HG03025 (cell line): ENCODE measurements around the gene GPR108.

Experiments used
- ATAC-seq: cut with Tn5 transposase; IDR thresholded peaks from one replicate; pipeline ENCODE4 v1.9.1; 2021; ENCODE audit warnings: mild to moderate bottlenecking, moderate library complexity; ENCODE audit not compliant: unreplicated experiment, low FRiP score

The GPR108 gene

DNA sequence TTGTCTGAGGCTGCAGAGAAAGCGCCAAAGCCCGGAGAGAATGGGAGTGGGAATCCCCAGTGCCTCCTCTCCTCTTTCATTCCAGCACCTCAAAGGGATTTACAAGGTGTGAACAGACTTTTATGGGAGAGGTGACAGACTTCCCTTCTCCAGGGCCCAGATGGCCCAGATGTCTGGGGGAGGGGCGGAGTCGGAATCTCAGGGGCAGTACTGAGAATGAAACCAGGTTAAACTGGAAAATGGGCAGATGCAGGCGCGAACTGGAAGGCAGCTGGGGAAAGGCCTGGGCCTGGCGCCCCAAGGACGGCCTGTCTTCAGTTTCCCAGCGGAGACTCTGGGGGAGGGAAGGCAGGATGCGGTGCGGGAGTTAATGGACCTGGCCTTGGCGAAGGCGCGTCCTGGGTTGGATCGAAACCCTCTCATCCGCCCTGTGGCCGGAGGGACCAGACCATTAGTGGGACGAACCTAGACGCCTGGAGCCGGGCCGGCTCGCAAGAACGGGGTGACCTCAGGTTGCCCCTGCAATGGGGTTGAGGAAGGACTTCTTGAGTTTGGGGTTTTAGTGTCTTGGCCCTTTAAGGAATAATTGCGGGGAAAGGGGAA is 1.5 kb upstream of the GPR108 start:
- no peak for ATAC-seq

DNA sequence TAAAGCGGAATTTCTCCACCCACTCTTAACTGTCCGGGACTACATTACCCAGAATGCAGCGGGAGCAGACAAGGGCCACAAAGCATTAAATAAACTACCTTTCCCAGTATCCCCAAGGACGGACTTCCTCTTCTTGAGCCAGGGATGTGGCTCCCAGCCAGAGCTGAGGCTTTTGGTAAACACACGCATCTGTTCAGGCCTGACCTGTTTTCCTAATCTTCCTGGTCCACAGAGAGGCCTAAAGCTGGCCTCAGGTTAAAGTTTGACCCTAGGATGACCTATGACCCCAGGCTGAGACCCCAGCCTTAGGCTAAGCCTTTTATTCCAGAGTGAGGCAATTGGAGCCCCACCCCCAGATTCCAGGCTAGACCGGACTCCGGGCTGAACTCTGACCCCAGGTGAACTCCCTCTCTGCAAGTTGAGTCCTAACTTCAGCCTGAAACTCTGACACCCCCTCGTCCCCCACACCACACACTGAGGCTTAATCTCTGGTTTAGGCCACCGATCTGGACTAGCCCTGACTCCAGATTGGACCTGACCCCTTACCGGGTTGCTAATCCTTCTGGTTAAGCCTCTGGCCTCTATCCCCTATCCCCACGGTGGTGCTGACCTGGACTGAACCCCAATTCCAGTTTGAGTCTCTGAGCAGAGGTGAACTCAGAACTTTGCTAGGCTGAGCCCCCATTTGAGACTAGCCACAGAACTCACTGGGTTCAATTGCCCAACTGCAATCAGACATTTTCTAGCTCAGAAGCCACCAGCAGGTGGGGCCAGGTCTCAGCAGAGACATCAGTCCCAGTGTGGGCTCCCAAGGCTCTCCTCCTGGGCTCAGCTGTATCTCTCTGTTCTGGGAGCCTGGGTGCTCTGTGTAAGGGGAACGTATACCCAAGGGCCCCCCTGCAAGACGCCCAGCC is 750 bp upstream of the GPR108 start:
- peak; percentile 0 for ATAC-seq

DNA sequence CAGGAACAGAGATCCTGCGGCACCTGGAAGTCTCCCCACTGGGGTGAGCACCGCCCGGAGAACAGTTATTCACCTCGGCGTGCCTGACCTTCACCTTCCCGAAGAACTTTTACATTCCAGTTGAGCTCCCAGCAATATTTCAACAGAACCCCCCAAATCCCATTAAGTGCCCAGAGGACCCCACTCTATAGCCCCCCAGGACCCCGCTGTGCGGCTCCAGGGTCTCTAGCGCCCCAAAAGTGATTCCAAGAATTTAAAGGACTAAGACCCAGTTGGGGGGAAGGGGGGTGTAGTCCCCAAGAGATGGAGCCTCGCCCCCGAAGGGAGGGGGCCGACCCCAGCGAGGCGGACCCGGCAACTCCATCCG is 480 bp downstream of the GPR108 start:
- no peak for ATAC-seq

DNA sequence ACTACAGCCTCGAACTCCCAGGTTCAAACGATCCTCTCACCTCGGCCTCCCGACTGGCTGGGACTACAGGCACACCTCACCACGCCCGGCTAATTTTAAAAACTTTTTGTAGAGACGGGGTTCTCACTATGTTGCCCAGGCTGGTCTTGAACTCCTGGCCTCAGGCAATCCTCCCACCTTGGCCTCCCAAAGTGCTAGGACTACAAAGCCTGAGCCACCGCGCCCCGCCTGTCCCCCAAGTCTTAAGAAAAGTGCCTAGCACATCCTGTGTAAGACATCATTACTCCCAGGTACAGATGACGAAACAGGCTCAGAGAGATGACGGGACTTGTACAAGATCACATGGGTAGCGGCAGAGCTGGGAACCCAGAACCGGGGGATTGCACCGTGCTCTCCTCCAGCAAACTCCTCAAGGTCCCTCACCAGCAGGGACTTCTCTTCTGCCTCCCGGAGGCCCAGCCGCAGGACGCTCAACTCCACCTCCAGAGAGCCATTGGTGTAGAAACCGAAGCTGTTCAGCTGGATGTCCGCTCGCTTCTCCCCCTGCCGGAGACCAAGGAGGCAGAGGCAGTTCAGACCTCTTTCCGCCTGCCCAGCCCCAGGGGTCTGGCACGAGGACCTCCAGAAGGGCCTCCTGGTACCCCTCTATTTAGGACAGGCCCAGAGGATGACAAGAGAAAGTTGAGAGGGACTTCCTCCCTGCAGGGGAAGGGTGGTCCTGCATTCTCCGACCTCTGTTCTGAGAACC is 1.0 kb downstream of the GPR108 start:
- no peak for ATAC-seq

DNA sequence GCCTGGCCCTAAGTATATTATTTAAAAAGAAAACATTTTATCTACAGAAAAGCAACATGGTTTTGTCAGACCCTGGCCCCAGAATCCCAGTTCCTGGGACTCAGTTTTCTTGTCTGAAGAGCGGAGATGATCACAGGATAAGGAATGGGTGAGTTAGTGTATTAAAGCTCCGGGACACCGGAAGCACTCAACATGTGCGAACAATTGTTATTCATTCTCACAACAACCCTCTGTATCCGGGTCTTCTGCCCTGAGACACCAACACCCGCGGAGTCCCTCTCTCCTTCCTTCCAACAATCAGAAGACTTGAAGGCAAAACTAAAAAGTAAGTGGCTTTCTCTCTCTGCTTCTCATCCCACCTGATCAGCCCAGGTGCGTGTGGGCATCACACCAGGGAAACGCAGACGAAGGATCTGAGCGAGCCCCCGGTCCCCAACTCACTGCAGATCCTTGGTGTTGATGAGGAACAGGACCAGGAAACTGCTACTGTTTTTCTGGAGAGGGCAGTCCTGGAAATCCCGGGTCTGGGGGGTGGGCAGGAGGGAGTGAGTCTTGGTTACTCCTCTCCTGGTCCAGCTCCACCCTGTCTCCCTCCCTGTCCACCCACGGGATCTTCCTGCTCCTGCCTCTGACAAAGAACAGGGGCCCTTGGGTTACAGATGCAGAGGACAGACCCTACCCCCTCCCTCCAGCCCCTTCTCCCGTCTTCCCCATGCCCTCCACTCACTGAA is 2.0 kb downstream of the GPR108 start:
- no peak for ATAC-seq

DNA sequence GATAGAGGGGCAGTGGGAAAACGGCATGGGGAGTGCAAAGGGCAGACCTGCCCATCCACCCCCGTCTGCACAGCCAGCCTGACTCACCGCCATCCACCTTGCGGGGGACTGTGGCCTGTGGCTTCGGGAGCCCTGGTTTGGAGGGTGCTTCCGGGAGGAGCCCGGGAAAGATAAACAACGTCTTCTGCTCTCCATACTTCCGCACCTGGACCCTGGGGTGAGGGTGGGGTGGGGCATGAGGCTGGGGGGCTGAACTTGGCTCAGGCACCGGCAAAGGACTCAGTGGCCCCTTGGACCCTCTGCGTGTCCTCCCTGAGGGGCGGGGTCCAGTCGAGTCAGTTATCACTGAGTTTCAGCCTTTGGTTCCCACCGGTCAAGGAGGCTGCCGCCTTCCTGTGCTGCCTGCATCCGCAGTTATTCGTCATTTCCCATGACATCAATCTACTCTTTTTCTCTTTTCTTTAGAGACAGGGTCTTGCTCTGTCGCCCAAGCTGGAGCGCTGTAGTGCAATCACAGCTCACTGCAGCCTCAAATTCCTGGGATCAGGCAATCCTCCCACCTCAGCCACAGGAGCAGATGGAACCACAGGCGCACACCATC is 3.2 kb downstream of the GPR108 start:
- no peak for ATAC-seq

DNA sequence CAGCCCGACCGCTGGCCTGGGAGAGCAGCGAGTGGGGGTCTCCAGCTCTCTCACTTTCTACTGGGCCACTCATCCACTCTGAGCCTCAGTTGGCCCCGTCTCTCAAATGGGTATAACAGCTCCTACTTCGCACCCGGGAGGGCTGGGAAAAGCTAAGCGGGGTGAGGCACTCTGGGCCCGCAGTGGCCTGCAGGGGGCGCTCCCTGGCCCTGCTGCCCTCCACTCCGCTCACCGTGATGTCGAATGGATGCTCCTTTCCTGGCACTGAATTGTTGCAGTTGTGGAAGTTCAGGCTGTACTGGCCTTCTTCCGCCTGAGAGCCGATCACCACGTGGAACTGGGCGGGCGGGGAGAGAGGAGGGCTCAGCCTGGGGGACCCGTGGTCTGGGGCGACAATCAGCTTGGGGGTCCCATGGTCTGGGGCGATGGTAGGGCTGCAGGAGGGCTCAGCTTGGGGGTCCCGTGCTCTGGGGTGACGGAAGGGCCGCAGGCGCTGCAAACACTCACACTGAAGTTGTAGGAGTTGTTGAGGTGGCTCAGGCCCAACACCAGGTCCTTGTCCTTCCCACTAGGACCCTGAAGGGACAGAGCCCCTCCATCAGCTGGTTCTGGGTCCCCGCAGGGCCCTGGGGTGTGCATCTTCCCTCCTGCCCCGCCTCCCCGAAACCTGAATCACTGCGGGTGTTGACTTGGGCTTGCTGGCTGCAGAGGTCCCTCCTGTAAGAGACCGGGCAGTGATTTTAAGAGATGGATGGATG is 3.9 kb downstream of the GPR108 start:
- ATAC-seq: no peak

DNA sequence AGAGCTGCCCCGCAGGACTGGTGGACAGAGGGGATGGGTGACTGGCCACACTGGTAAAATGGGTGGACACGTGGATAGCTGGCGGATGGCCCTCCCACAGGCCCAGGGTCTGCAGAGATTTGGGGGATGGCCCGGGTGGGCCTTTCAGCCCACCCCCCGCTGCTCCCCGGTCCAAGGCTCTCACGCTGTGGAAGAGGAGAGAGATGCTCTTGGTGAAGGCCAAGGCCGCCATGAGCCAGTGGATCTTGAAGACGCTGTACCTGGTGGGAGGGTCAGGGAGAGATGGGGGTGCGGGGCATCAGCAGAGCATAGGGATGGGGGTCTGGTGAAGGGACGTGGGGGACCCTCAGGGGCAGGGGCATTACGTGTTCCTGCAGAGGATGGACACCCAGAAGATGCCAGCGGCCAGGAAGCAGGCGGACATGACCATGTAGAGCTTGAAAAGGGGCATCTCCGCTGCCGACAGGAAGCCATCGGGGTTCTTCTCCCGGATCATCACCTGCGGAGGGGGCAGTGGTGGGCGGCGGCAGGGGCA is 4.5 kb downstream of the GPR108 start:
- ATAC-seq: no peak

DNA sequence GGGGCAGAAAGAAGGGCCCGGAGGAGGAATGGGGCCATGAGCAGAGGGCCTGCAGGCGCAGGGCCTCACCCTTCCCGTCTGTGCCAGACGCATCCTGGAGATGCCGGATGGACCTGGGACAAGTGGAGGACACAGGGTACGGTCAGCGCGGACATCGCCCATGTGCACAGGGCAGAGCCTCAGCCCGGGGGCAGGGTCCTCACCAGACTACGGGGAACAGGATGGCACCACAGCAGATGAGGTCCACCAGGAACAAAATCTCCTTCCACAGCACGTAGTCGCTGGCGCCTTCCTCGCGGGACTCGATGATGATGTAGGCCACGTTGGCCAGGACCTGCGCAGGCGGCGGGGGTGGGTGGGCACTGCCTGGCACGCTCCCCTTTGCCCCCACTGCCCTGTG is 5.6 kb downstream of the GPR108 start:
- ATAC-seq: no peak

DNA sequence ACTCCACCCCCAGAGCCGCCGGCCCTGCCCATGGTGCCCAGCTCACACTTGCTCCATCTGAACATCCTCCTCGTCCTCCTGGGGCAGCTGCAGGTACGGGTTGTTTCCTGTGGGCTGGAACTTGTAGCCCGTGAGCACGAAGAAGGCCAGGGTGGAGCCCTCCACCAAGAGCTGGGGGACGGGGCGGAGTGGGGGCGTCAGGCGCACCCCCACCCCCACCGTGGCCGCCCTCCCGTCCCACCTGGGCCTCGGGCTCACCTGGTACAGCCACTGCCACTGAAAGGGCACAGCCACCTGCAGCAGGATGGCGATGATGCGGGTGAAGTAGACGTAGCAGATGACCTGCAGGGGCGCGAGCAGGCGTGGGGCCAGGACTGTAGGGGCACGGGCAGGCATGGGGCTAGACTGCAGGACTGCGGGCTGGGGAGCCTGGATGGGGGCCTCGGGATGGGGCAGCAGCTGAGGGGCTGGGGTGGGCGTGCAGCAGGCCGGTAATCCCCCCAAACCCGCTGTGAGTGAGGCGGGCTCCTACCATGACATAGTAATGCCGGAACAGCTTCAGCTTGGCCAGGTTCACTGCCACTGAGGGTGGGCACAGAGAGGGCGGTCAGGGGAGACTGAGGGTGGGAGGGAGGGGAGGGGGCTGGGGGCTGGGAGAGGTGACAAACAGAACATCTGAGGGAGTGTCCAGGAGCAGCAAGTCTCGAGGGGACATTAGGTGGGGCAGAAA is 6.3 kb downstream of the GPR108 start:
- ATAC-seq: no peak

DNA sequence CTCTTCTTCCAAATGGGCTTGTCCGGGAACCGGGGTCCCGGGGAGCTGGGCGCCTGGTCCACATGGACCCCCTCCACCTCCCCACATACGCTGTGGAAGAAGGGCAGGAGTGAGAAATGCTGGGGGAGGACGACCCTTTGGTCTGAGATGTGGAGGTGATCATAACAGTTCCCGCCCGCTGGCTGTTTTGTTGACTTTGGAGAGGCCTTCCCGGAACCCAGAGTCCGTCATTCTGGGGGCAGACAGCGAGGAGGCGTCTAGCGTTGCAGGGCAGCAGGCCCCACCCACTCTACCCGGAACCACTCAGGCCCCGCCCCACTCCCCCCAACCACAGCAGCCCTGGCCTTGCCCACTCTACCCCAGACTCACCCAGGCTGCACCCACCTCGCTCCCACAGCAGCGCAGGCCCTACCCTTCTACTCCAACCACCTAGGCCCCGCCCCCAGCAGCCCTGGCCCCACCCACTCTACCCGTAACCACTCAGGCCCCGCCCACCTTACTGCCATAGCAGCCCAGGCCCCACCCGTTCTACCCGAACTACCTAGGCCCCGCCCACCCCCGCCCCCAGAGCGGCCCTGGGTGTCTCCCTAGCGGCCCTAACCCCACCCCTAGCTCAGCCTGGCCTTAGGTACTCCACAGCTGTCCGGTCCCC is 7.1 kb downstream of the GPR108 start:
- no peak for ATAC-seq

DNA sequence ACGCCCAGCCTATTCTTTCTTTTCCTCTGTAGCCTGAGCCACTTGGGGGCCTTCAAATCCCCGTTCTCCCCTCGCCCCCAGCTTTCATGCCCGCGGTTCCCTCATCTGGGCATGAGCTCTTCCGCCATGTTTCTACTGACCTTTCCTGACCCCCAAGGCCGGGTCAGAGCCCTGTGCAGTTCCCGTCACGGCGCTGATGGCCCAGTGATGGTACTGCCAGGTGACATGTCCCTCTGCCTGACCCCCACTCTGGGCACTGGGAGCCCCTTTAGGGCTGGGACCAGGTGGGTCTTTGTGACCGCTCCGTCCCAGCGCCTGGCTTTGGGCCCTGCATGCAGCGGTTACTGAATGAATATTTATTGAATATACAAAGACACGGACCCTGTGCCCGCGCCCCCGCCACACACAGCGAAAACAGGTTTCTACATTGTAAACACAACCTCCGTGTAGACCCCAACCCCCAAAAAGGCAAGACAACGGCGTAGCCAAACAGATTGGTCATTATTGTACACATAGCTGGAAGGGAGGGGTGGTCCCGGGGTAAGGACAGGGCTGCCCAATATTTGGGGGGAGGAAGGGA is 7.7 kb downstream of the GPR108 start:
- no peak for ATAC-seq

DNA sequence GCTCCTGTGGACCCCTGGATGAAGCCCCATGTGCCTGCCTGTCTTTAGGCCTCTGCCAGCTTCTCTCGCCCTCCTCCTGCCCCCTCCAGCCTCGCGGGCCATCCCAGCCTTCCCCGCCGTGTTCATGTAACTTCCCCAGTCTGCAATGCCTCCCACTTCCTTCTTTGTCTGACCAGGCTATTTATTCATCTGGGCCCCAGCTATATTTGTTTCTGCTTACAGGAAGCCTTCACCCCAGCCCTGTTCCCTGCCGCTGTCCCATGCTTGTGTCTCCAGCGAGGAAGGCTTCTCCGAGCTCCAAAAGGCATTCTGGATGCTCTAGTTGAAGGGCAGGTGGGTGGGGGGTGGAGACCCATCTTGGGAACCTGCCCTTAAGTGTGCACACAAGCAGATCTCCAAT is 9.0 kb downstream of the GPR108 start:
- ATAC-seq: no peak

DNA sequence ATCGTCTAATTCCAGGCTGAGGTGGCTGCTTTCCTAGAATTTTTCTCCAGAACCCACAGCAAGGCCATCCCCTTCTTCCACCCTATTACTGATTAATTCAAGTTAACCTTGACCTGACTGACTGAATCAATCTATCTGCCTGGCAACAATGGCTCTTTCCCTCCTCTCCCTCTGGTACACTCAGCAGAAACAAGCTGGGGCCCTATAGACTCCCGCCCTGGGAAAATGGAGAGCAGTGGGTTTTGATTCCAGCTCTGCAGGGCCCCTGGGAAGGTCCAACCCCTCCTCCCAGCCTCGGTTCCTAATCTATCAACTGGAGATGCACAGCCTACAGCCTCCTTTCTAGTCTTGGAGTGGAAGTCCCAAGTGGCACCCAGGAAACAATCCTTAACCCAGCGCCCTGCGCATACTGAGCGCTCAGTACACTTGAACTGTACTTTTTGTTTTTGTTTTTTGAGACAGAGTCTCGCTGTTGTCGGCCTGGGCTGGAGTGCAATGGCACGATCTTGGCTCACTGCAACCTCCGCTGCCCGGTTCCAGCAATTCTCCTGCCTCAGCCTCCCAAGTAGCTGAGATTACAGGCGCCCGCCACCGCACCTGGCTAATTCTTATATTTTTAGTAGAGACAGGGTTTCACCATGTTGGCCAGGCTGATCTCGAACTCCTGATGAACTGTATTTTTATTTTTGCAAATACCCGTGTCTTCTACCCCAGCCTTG is 11.7 kb downstream of the GPR108 start:
- no peak for ATAC-seq

DNA sequence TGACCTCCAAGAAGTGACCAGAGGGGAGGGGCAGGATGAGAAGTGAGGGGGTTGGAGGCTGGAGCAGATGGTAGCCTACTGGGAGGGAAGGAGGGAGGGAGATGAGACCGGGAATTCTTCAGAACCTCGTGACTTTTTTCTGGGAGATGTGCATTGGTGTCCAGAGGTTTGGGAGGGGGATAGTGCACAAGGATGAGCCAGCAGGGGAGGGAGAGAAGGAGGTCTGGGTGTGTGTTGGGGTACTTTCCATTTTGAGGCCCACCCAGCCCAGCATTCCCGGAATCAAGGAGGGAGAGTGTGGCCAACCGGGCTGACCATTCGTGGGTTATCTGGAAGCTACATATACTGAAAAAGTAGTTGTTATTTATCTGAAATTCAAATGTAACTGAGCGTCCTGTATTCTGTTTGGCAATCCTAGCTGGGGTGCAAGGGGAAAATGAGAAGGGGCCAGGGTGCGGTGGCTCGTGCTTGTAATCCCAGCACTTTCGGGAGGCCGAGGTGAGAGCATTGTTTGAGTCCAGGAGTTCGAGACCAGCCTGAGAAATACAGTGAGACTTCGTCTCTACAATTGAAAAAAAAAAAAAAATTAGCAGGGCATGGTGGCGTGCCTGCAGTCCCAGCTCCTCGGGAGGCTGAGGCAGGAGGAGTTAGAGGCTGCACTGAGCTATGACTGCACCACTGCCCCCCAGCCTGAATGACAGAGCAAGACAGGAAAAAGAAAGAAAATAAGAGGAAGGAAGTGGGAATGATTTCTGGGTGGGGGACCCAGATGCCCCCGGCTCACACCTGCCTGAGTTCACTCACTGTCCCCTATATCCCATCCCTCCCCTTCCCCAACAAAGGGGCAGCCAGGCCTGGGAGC is 12.5 kb downstream of the GPR108 start:
- no peak for ATAC-seq

DNA sequence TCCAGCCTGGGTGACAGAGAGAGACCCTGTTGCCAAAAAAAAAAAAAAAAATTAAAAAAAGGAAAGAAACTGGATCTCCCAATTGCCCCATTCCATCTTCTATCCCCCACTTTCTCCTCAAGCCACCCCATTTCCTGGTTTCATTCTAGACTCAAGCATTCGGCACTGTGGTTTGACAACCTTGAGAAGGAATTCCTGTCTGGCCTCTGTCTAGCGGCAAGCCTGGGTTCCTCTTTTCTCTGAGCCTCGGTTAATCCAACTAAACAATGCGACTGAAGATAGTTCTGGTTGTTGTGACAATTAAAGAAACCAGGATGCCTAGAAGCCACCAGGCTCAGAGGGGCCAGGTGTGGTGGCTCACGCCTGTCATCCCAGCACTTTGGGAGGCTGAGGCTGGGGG is 13.6 kb downstream of the GPR108 start:
- no peak for ATAC-seq
